Nephron (organoid): ENCODE data around the gene VPS26B.

Experiments
- H3K27ac Mint-ChIP-seq, 3 experiments: 2 replicates each; pipeline ENCODE4 v1.8.0; 2020; ENCODE audit warnings: mixed read lengths in 3 of 3, mild to moderate bottlenecking in 2 of 3, moderate library complexity in 1 of 3
- H3K27me3 Mint-ChIP-seq: 2 replicates; pipeline ENCODE4 v1.8.0; 2021; ENCODE audit warnings: low read depth, mild to moderate bottlenecking, moderate library complexity, mixed read lengths
- H3K36me3 Mint-ChIP-seq: 2 replicates; pipeline ENCODE4 v1.8.0; 2020; ENCODE audit warnings: low read depth, mixed read lengths
- H3K4me1 Mint-ChIP-seq: 2 replicates; pipeline ENCODE4 v1.8.0; 2020; ENCODE audit warnings: mixed read lengths
- H3K4me3 Mint-ChIP-seq, 3 experiments: 2 replicates each; pipeline ENCODE4 v1.8.0; 2020; ENCODE audit warnings: mild to moderate bottlenecking in 3 of 3, mixed read lengths in 3 of 3, moderate library complexity in 2 of 3
- H3K9me3 Mint-ChIP-seq: 2 replicates; pipeline ENCODE4 v1.8.0; 2020; ENCODE audit warnings: mixed read lengths
- TF ChIP-seq, protein P1 (sequence below), 3 experiments: fragments of 200-600 bp; sonication (generic); IDR thresholded peaks; one replicate each; pipeline ENCODE4 v1.5.0; 2021; ENCODE audit warnings: antibody characterized with exemption in 3 of 3; ENCODE audit not compliant: unreplicated experiment in 3 of 3

Gene VPS26B

DNA sequence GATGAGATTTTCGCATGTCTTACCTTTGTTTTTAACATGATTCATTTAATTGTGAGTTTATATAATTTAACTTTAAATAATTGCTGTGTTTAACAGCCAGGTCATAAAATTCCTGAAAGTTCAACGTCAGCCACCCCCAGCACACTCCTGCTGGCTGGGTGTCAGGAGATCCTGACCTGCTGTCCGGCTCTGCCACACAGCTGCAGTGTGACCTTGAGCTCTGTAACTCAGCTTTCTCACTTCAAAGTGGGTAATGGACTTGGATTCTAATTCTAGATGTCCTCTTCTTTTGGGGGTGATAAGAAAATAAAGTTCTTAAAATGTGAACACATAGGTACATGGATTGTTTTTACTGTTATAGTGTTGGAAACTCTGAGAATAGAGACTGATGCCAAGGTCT is 10.9 kb downstream of the VPS26B start:
- Mint-ChIP-seq H3K4me3 (no peak overlapping the region), H3K27ac (no peak overlapping the region)

GRCh38 chr11:134236834-134237556 is 12.5 kb downstream of the VPS26B start:
- Mint-ChIP-seq H3K4me1 (no peaks in the 10 kb centered on the region), H3K27ac (no peak overlapping the region), H3K36me3 (peaks cover 38% of the 10 kb centered on the region), H3K9me3 (no peaks in the 10 kb centered on the region), H3K4me3 (no peak overlapping the region), H3K27me3 (no peaks in the 10 kb centered on the region)
- TF ChIP-seq, protein P1, sequence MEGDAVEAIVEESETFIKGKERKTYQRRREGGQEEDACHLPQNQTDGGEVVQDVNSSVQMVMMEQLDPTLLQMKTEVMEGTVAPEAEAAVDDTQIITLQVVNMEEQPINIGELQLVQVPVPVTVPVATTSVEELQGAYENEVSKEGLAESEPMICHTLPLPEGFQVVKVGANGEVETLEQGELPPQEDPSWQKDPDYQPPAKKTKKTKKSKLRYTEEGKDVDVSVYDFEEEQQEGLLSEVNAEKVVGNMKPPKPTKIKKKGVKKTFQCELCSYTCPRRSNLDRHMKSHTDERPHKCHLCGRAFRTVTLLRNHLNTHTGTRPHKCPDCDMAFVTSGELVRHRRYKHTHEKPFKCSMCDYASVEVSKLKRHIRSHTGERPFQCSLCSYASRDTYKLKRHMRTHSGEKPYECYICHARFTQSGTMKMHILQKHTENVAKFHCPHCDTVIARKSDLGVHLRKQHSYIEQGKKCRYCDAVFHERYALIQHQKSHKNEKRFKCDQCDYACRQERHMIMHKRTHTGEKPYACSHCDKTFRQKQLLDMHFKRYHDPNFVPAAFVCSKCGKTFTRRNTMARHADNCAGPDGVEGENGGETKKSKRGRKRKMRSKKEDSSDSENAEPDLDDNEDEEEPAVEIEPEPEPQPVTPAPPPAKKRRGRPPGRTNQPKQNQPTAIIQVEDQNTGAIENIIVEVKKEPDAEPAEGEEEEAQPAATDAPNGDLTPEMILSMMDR (IDR thresholded peaks at IDR 0.05; ENCODE audit: unreplicated experiment in 3 of 3), result no peak

More for the DNA sequence above, 10.9 kb downstream of the VPS26B start:
- Mint-ChIP-seq H3K36me3 (peaks cover 36% of the 10 kb centered on the region), H3K9me3 (no peaks in the 10 kb centered on the region), H3K4me1 (peaks cover 9% of the 10 kb centered on the region), H3K27me3 (no peaks in the 10 kb centered on the region)
- TF ChIP-seq, protein P1 (IDR thresholded peaks at IDR 0.05; ENCODE audit: unreplicated experiment in 3 of 3), result no peak

- H3K27me3 Mint-ChIP-seq, result no peaks in the 10 kb centered on the region
- H3K4me3 Mint-ChIP-seq, result no peak overlapping the region
- TF ChIP-seq, protein P1 (IDR thresholded peaks at IDR 0.05; ENCODE audit: unreplicated experiment in 3 of 3), result no peak
- no peaks in the 10 kb centered on the region for H3K9me3 Mint-ChIP-seq
- no peak overlapping the region for H3K27ac Mint-ChIP-seq
- H3K4me1 Mint-ChIP-seq, result no peaks in the 10 kb centered on the region
- peaks cover 39% of the 10 kb centered on the region for H3K36me3 Mint-ChIP-seq
These were observed 13.1 kb downstream of the VPS26B start for GRCh38 chr11:134237557-134237922.

DNA sequence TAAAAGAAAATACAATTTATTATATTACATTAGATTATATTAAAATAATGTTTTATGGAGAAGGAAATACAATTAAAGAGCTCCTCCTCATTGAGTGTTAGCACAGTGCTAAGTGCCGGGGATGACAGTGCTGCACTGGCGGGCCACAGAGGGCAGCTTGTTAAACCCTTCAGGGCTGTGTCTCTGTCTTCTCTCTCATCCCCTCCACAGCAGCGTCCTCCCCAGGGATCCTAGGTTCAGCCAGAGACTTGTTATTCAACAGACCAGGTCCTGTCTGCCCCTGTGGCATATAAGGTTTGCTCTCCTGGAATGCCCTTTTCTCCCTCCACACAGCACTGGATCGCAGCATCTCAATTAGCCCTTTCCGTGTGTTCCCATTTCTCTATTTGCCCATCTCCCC is 14.5 kb downstream of the VPS26B start:
- H3K4me1 Mint-ChIP-seq, result no peaks in the 10 kb centered on the region
- TF ChIP-seq, protein P1 (IDR thresholded peaks at IDR 0.05; ENCODE audit: unreplicated experiment in 3 of 3), result no peak
- H3K36me3 Mint-ChIP-seq, result peaks cover 53% of the 10 kb centered on the region

DNA sequence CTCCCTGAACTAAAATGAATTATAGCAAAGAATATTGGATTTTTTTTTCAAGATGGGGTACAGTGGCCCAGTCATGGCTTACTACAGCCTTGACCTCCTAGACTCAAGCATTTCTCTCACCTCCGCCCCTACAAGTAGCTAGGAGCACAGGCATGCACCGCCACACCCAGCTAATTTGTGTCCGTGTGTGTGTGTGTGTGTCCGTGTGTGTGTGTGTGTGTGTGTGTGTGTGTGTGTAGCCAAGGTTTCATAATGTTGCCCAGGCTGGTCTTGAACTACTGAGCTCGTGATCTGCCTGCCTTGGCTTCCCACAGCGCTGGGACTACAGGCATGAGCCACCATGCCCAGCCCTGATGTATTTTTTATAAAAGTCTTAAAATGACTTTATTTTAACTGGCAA is 16.1 kb downstream of the VPS26B start:
- TF ChIP-seq, protein P1 (IDR thresholded peaks at IDR 0.05; ENCODE audit: unreplicated experiment in 3 of 3), result no peak
- no peaks in the 10 kb centered on the region for H3K4me1 Mint-ChIP-seq
- H3K4me3 Mint-ChIP-seq, result no peak overlapping the region
- H3K27me3 Mint-ChIP-seq, result no peaks in the 10 kb centered on the region
- no peak overlapping the region for H3K27ac Mint-ChIP-seq
- peaks cover 53% of the 10 kb centered on the region for H3K36me3 Mint-ChIP-seq
- H3K9me3 Mint-ChIP-seq, result no peaks in the 10 kb centered on the region

More for the DNA sequence above, 14.5 kb downstream of the VPS26B start:
- H3K27me3 Mint-ChIP-seq, result no peaks in the 10 kb centered on the region
- H3K9me3 Mint-ChIP-seq, result no peaks in the 10 kb centered on the region
- H3K4me3 Mint-ChIP-seq, result no peak overlapping the region
- H3K27ac Mint-ChIP-seq, result no peak overlapping the region

- peaks cover 51% of the 10 kb centered on the region for H3K36me3 Mint-ChIP-seq
- no peaks in the 10 kb centered on the region for H3K27me3 Mint-ChIP-seq
- H3K9me3 Mint-ChIP-seq, result no peaks in the 10 kb centered on the region
- no peak overlapping the region for H3K27ac Mint-ChIP-seq
- TF ChIP-seq, protein P1 (IDR thresholded peaks at IDR 0.05; ENCODE audit: unreplicated experiment in 3 of 3), result no peak
- H3K4me1 Mint-ChIP-seq, result no peaks in the 10 kb centered on the region
- H3K4me3 Mint-ChIP-seq, result no peak overlapping the region
These were observed 17.9 kb downstream of the VPS26B start for GRCh38 chr11:134242376-134242775.
